Hepatocyte (in vitro differentiated cells): ENCODE data around the gene BTN1A1. TPM values are rescaled to one million over a fixed set of nuclear protein-coding genes. Genes with fewer than 3 reads are reported as not detected.
A peak's percentile ranks its signal among the peaks of the same experiment; 100 is the strongest.
"Not testable (repeated sequence)": the region's sequence is repeated elsewhere in the genome, so short reads cannot be mapped to it uniquely, and the experiment has no call there.

ENCODE experiments used
- DNase-seq: peaks from one replicate; pipeline ENCODE4 v3.0.0-alpha.2; 2016; ENCODE audit warnings: low spot score
- H2AFZ ChIP-seq: fragments of 200-600 bp; sonication (generic); 2 replicates; pipeline ENCODE4 v1.6.0; 2016; ENCODE audit warnings: antibody characterized with exemption, mild to moderate bottlenecking
- H3K27ac ChIP-seq: fragments of 200-600 bp; sonication (generic); 2 replicates; pipeline ENCODE4 v1.5.1; 2016; ENCODE audit warnings: mild to moderate bottlenecking
- H3K27me3 ChIP-seq: fragments of 200-600 bp; sonication (generic); 2 replicates; pipeline ENCODE4 v1.6.1; 2016
- H3K36me3 ChIP-seq: fragments of 200-600 bp; sonication (generic); replicated peaks from 2 replicates; pipeline ENCODE4 v1.5.1; 2016; ENCODE audit warnings: low read depth; ENCODE audit not compliant: insufficient read depth
- H3K4me1 ChIP-seq: fragments of 200-600 bp; sonication (generic); 2 replicates; pipeline ENCODE4 v1.5.1; 2016; ENCODE audit warnings: mild to moderate bottlenecking, moderate library complexity; ENCODE audit not compliant: insufficient read depth
- H3K4me2 ChIP-seq: fragments of 200-600 bp; sonication (generic); 2 replicates; pipeline ENCODE4 v1.6.0; 2016
- H3K4me3 ChIP-seq: fragments of 200-600 bp; sonication (generic); 2 replicates; pipeline ENCODE4 v1.5.1; 2016; ENCODE audit warnings: mild to moderate bottlenecking
- H3K79me2 ChIP-seq: fragments of 200-600 bp; sonication (generic); 2 replicates; pipeline ENCODE4 v1.6.0; 2017; ENCODE audit warnings: mild to moderate bottlenecking
- H3K9me2 ChIP-seq: fragments of 200-600 bp; sonication (generic); replicated peaks from 2 replicates; pipeline ENCODE4 v1.6.0; 2017; ENCODE audit warnings: mild to moderate bottlenecking; ENCODE audit not compliant: insufficient read depth
- H3K9me3 ChIP-seq: fragments of 200-600 bp; sonication (generic); 2 replicates; pipeline ENCODE4 v1.5.1; 2016; ENCODE audit warnings: low read depth, mild to moderate bottlenecking
- H4K20me1 ChIP-seq: fragments of 200-600 bp; sonication (generic); 2 replicates; pipeline ENCODE4 v1.6.0; 2016; ENCODE audit warnings: mild to moderate bottlenecking; ENCODE audit not compliant: insufficient read depth, poor library complexity, severe bottlenecking
- CTCF ChIP-seq: fragments of 200-600 bp; sonication (generic); IDR thresholded peaks from 2 replicates; pipeline ENCODE4 v1.5.1; 2016; ENCODE audit warnings: antibody characterized with exemption, mild to moderate bottlenecking; ENCODE audit not compliant: poor library complexity
- EZH2 ChIP-seq: fragments of 200-600 bp; sonication (generic); IDR thresholded peaks from 2 replicates; pipeline ENCODE4 v1.6.1; 2016; ENCODE audit warnings: antibody characterized with exemption, mild to moderate bottlenecking, borderline replicate concordance
- EZH2phosphoT487 ChIP-seq: fragments of 200-600 bp; sonication (generic); IDR thresholded peaks from one replicate; pipeline ENCODE4 v1.6.1; 2018; ENCODE audit warnings: antibody characterized with exemption, mild to moderate bottlenecking, low read depth, moderate library complexity; ENCODE audit not compliant: unreplicated experiment, severe bottlenecking
- WGBS: methylation state at CpG from one replicate; pipeline ENCODE4 v1.1.6; 2016; ENCODE audit warnings: low lambda C conversion rate; ENCODE audit errors: missing lambda C conversion rate; 5-methylcytosine and 5-hydroxymethylcytosine counted together
- polyA plus RNA-seq: library from polyadenylated mRNA; unstranded; fragments of >200 nt; fragmentation: Nextera tagmentation; extraction: Ambion mirVana; gene quantifications from 2 replicates; pipeline ENCODE4 v1.2.1, GENCODE V29; 2016
- total RNA-seq: library from RNA; depleted of rRNA; stranded (reverse); fragments of >200 nt; gene quantifications from 2 replicates; pipeline ENCODE4 v1.2.3, GENCODE V29; 2014

BTN1A1 gene
- total and polyA plus RNA-seq, 2 experiments from 2014 or later, result 0.59 to 0.60 TPM

- Histone ChIP-seq H3K9me3 (no peaks in the 10 kb centered on the region), H2AFZ (peak overlapping the region; percentile 77), H3K79me2 (peaks cover 14% of the 10 kb centered on the region), H3K4me2 (peak overlapping the region; percentile 74), H3K27me3 (no peaks in the 10 kb centered on the region), H3K27ac (peak overlapping the region; percentile 99), H3K4me1 (peaks cover 7% of the 10 kb centered on the region), H3K36me3 (no peaks in the 10 kb centered on the region), H3K4me3 (peak overlapping the region; percentile 43), H4K20me1 (no peaks in the 10 kb centered on the region), H3K9me2 (no peaks in the 10 kb centered on the region)
- 30% methylated on average over 11 of the region's 21 CpGs for WGBS
- TF ChIP-seq EZH2phosphoT487 (no peak), EZH2 (no peak), CTCF (no peak)
- no peak for DNase-seq
Observed at GRCh38 chr6:26520237-26520849, 20.2 kb downstream of the BTN1A1 start.

GRCh38 chr6:26520850-26521599, 20.9 kb downstream of the BTN1A1 start:
- Histone ChIP-seq H3K36me3 (no peaks in the 10 kb centered on the region), H3K9me3 (no peaks in the 10 kb centered on the region), H3K79me2 (peaks cover 14% of the 10 kb centered on the region), H3K27me3 (no peaks in the 10 kb centered on the region), H3K9me2 (no peaks in the 10 kb centered on the region), H2AFZ (peak overlapping the region; percentile 93), H4K20me1 (no peaks in the 10 kb centered on the region), H3K4me2 (peak overlapping the region; percentile 83), H3K27ac (peak overlapping the region; percentile 99), H3K4me3 (peak overlapping the region; percentile 57), H3K4me1 (peaks cover 4% of the 10 kb centered on the region)
- WGBS, result under 1% methylated on average over 32 of the region's 49 CpGs
- TF ChIP-seq EZH2, result no peak
- TF ChIP-seq EZH2phosphoT487, result no peak
- no peak for TF ChIP-seq CTCF
- peak; percentile 93 for DNase-seq

GRCh38 chr6:26521600-26522391, 21.7 kb downstream of the BTN1A1 start:
- Histone ChIP-seq H3K79me2 (peaks cover 14% of the 10 kb centered on the region), H3K4me3 (peak overlapping the region; percentile 57), H4K20me1 (no peaks in the 10 kb centered on the region), H3K4me2 (peak overlapping the region; percentile 83), H2AFZ (peak overlapping the region; percentile 93), H3K27me3 (no peaks in the 10 kb centered on the region), H3K4me1 (peaks cover 4% of the 10 kb centered on the region), H3K9me3 (no peaks in the 10 kb centered on the region), H3K36me3 (no peaks in the 10 kb centered on the region), H3K27ac (peak overlapping the region; percentile 99), H3K9me2 (no peaks in the 10 kb centered on the region)
- WGBS, result 11% methylated on average over 57 of the region's 74 CpGs
- TF ChIP-seq EZH2, result no peak
- no peak for TF ChIP-seq EZH2phosphoT487
- peak; percentile 37 for TF ChIP-seq CTCF
- peak; percentile 89 for DNase-seq

- Histone ChIP-seq H3K79me2 (peaks cover 14% of the 10 kb centered on the region), H3K27ac (peak overlapping the region; percentile 99), H2AFZ (peak overlapping the region; percentile 93), H3K4me2 (peak overlapping the region; percentile 83), H3K4me3 (peak overlapping the region; percentile 3)
- H3K4me1 ChIP-seq, H3K9me2 ChIP-seq, H3K27me3 ChIP-seq, H4K20me1 ChIP-seq, H3K36me3 ChIP-seq, H3K9me3 ChIP-seq: not testable (repeated sequence)
- DNase-seq, result peak; percentile 26
- WGBS, result 64% methylated on average over 11 of the region's 11 CpGs
Observed at GRCh38 chr6:26522486-26523228, 22.6 kb downstream of the BTN1A1 start.

- H3K4me2 ChIP-seq, H3K27ac ChIP-seq, H3K36me3 ChIP-seq, H3K27me3 ChIP-seq, H4K20me1 ChIP-seq, H3K4me1 ChIP-seq, H3K4me3 ChIP-seq, DNase-seq, H3K9me2 ChIP-seq, H3K9me3 ChIP-seq, H2AFZ ChIP-seq: not testable (repeated sequence)
- 98% methylated on average over 2 of the region's 2 CpGs for WGBS
- H3K79me2 ChIP-seq, result peaks cover 14% of the 10 kb centered on the region
Observed at GRCh38 chr6:26524314-26524713, 24.2 kb downstream of the BTN1A1 start.
